GM18502 (cell line): ENCODE results near the gene RPL22L1.
"Not testable (repeated sequence)": the region's sequence is repeated elsewhere in the genome, so short reads cannot be mapped to it uniquely, and the experiment has no call there.

Experiments
- ATAC-seq: cut with Tn5 transposase; IDR thresholded peaks from one replicate; pipeline ENCODE4 v1.9.1; 2021; ENCODE audit warnings: mild to moderate bottlenecking; ENCODE audit not compliant: unreplicated experiment, poor library complexity

Gene RPL22L1

DNA sequence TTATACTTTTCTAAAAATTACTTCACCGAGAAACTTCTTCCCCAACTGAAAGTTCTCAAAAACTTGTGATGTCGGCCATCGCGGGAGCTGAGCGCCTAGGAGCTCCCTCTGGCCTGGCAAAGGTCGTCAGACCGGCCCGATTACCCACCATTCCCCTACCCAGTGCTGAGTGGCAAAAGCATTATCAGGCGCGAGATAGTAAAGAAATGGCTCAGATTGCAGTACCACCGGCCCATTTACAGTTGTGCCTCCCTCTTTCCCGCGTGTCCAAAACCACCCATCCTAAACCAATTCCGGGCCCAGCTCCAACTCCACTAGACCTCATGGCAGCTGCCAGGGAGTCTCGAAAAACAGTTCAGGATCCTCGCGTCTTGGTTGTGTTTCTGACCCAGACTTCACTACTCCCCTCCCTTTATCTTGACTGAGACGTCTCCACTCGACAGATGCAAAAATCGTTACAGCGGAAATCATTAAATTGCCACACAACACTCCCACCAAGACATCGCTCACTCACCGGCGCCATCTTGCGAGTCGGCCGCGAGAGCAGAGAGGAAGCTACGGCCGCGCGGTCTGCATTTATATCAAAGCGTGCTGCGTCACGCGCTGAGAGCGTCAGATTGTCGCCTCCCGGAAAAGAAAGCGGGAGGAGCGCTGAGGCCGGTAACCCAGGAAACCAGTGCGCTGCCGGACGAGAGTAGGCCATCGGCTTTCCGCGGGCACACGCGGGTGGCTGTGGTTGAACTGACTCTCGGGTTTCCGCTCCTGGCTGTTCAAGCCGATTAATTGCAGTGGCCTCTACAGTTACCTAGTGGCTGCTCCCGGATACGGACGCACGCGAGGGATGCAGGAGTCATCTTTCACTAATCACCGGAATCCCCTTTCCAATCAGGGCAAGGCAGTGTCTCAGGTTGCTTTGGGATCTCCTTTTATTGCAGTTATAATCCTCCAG lies at the start of gene RPL22L1:
TSS of gene RPL22L1 (minus strand) at position 551 of the 949 bp plus-strand sequence. CDS start at position 523, 28 bp downstream.
- ATAC-seq: peak; percentile 98

DNA sequence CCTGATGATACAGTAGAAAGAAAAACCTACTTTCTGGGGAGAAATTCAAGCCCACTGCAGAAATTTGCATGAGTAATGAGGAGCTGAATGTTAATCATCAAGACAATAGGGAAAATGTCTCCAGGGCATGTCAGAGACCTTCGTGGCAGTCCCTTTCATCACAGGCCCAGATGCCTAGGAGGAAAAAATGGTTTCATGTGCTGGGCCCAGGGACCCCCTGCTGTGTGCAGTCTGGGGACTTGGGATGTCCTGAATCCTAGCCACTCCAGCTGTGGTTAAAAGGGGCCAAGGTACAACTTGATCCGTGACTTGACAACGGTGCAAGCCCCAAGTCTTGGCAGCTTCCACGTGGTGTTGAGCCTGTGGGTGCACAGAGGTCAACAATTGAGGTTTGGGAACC lies 48.7 kb upstream of the RPL22L1 start:
- ATAC-seq: no peak

DNA sequence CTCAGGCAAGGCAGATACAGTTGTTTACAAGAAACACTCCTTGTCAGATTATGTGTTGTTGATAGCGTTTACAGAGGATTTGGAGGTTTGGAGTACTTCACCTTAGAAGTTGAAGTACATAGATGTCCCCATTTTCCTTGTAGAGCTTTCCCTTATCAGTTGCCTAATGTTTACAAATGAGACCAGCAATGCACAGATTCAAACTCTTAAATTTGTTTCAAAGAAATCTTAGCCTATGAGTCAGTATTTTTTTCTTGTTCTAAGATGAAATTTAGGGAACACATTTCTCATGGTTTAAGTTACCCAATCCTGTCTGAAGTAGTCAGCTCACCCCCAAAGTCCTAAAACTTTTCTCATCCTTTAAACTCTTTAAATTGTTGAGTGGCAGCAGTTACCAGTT lies 44.7 kb upstream of the RPL22L1 start:
- no peak for ATAC-seq

DNA sequence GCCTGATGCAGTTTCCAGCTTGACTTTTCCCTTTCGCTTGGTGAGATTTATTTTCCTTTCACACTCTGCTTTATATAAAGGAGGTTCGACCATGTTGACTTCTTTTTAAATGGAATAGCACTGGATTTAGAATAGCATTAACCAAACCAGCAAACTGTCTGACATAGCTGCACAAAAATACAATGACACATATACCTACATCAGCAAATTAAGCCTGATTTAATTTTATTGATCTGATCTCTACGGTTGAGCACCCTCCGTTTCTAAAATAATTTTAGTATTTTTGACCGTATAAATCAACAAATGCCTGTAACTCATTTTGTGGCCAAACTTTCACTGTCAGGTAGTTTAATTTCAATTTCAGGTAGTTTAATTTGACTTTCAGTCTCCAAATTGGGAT lies 44.2 kb upstream of the RPL22L1 start:
- ATAC-seq: no peak

DNA sequence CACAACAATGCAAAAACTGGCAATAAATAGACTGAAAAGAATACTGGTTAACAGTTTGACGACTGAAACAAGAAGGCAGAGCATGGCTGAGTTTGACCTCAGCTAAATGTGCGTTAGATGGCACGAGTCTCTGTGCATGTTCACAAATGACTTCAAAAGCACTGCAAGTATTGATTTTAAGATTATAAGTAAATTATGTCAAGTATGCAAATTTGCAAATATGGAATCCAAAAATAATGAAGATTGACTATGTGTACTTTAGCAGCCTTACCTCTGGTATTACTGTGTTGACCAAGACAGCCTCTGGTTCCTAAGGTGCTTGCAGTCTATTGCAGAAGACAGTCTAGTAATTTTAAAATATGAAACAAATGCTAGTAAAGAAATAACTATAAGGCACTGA lies 41.1 kb upstream of the RPL22L1 start:
- no peak for ATAC-seq

DNA sequence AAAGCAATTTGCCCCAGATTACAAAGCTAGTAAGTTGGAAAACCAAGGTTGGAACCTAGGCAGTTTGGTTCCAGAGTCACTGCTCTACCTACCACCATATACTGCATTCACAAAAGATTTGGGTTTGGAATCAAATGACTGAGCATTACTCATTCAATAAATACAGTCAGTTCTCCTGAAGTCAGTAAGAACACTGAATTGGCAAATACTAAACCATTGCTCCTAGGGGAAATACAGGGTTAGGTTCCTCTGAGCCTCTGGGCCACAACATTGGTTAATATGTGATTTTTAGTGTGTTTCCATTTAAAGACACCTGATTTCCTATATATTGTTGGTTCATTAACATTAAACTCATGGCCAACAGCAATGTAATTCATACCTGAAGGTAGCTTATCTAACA lies 40.5 kb upstream of the RPL22L1 start:
- no peak for ATAC-seq

DNA sequence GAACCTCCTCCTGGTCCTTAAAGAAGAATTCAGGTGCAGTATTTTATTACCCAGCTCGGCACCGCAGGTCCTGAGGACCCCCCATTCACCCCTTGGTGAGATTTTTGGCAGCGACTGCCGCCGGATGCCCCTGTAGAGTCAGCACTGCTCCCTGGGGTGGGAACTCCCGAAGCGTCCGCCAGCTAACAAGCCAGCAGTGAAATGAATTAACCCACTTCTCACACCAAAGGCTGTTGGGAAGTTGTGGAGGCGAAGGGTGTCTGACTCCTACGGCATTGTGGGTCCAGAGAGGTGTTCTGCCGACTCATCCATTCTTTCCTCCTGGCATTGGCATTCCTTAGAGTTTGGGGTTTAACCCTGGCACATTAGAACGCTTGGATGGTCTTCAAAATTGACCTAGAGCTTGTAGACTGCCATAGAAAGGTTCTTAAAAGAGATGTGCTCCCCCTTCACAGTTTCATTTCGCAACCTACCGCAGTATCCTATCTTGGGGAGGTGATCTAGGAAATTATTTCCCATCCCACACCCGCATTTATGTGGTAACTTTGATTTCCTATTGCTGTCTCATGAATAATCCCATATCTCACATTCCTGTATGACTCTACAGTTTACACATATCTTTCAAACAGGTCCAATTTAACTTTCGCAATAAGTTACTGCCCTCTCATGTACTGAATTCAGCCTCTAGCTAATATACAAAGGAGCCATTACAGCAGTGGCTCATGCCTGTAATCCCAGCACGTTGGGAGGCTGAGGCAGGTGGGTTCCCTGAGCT lies 39.3 kb upstream of the RPL22L1 start:
- ATAC-seq: no peak

DNA sequence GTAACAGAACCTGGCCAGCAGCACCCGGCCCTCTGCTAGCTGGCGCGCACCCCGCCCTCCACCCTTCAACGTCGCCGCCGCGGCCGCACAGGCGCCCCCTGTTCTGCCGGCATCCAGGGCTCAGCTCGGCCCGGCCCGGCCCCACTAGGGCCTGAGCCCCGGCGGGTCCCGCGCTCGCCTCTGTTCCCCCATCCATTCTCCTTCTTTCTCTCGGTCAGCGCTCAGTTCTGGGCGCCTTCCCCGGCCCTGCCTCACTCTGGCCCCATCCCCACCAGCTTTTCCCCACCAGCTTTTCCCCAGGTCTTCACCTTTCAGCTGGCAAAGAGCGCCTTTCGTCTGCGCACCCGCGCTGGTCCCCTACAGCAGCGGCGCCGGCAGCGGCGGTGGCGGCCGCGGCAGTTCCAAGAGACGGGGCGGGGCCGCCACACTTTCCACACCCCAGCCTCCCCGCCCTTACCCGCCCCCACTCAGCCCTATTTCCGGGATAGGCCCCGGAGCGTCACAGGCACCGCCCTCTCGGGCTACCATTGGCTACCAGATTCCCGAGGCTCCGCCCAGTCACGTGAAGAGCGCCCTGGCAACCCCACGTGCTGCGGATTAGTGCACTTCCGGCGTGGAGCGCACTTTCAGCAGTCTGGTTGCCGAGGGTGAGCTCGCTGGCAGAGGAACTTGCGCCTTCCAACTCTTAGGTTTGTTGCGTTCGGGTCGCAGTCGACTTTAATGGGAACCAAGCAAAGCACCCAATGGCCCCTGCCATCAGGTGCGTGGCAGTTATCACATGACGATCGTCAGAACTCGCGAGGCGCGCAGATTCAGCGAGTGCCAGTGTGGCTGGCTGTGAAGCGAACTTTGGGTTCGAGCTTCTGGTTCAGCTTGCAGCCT lies 38.5 kb upstream of the RPL22L1 start, which contains the start of gene EIF5A2:
TSS of gene EIF5A2 (minus strand) at position 403 of the 882 bp plus-strand sequence. CDS start 831 bp downstream, outside the sequence.
- peak; percentile 93 for ATAC-seq

DNA sequence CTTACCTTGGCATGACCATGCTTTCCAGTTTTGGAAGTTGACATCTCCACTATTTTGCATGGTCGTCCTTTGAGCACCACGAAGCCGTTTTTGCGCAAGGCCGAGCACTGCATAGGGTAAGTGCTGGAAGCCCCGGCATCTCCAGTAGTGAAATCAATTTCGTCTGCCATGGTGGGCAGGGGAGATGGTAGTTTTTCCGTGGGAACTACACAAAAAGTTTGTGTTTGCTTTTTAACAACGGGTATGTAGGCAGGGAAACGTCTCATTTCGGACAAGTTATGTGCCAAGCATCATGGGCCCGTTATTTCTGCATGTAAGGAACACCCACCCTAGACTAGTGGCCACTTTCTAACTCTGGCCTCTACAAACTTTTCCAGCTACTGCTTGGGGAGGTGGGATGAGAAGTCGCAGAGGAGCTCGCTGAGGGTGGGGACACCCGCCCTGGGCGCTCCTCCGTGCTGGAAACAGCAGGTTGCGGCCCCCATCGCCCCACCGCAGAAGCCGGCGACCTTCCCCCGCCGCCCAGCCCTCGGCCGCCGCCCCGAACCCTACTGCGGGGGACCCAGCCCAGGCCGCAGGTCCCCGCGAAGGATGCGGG lies 37.7 kb upstream of the RPL22L1 start:
- ATAC-seq: no peak

DNA sequence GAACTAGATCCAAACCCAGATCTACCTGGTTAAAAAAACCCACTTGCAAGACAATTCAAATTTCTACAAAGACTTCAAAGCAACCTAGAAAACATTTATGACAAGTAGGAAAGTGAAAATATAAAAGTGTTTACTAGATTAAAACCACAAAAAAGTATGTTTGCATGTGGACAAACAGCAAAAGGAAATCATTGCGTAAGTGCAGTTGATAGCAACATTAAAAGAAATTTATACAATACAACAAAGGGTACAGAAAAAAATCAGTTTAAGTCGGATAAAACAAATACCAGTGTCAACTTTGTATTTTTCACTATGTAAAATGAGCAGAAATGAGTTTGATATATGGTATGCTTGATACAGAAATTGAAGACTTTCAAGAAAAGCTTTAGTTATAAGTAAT lies 35.9 kb upstream of the RPL22L1 start:
- no peak for ATAC-seq

DNA sequence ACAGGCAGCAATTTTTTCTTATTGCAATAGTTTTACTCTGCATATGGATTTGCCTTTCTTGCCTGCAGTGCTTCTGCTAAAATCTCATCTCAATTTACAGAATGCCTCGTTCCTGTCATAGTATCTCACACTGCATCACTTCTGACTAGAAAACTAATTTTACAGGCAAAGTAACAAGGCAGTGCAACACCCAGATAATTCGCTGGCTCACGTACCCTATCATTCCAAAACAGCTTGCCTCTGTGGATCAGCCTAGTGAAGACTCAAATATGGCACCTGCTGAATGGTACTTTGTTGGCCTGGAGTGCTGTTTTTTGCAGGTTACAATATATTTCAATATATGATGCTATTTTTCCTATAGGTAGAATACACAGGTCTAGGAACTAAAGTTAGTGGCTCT lies 33.1 kb upstream of the RPL22L1 start:
- no peak for ATAC-seq

DNA sequence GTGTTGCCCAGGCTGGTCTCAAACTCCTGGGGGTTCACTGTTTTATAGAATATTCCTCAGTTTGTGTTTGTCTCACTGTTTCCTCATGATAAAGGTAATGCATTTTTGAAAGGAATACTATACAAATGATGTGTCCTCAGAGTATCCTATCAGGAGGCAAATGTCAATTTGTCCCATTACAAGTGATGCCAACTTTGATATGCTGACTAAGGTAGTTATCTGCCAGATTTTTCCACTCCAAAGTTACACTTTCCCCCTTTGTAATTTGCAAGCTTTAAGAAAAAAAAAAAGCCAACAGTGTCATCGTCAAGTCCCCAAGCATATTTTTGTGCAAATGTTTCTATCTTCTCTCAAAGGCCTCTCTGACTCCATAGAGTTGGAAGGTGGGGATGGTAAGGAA lies 29.5 kb upstream of the RPL22L1 start:
- no peak for ATAC-seq

DNA sequence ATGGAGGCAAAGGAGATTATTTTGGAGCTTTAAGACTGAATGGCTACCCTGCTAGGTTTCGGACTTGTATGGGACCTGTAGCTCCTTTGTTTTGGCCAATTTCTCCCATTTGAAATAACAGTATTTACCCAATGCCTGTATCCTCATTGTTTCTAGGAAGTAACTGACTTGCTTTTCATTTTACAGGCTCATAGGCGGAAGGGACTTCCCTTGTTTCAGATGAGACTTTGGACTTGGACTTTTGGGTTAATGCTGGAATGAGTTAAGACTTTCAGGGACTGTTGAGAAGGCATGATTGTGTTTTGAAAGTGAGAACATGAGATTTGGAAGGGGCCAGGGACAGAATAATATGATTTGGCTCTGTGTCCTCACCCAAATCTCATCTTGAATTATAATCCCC lies 28.0 kb upstream of the RPL22L1 start:
- ATAC-seq: no peak

DNA sequence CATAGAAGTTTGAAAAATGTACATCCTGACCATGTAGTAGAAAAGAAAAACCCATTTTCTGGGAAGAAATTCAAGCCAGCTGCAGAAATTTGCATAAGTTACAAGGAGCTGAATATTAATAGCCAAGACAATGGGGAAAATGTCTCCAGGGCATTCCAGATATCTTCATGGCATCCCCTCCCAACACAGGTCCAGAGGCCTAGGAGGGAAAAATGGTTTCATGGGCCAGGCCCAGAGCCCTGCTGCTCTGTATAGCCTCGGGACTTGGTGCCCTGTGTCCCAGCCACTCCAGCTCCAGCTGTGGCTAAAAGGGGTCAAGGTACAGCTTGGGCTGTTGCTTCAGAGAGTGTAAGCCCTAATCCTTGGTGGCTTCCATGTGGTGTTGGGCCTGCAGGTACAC lies 27.2 kb upstream of the RPL22L1 start:
- ATAC-seq: not testable (repeated sequence)

DNA sequence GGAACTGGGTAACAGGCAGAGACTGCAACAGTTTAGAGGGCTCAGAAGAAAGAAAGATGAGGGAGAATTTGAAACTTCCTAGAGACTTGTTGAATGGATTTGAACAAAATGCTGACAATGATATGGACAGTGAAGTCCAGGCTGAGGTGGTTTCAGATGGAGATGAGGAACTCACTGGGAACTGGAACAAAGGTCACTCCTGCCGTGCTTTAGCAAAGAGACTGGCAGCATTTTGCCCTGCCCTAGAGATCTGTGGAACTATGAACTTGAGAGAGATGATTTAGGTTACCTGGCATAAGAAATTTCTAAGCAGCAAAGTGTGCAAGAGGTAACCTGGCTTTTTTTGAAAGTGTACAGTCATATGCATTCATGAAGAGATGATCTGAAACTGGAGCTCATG lies 26.8 kb upstream of the RPL22L1 start:
- no peak for ATAC-seq

DNA sequence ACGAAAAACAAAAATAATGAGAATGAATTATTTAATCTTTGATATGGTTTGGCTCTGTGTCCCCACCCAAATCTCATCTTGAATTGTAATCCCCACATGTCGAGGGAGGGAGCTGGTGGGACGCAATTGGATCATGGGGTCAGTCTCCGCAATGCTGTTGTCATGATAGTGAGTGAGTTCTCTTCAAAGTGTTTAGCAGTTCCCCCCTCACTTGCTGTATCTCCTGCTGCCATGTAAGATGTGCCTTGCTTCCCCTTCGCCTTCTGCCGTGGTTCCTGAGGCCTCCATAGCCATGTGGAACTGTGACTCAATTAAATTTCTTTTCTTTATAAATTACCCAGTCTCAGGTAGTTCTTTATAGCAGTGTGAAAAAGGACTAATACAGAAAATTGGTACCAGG lies 26.3 kb upstream of the RPL22L1 start:
- not testable (repeated sequence) for ATAC-seq

DNA sequence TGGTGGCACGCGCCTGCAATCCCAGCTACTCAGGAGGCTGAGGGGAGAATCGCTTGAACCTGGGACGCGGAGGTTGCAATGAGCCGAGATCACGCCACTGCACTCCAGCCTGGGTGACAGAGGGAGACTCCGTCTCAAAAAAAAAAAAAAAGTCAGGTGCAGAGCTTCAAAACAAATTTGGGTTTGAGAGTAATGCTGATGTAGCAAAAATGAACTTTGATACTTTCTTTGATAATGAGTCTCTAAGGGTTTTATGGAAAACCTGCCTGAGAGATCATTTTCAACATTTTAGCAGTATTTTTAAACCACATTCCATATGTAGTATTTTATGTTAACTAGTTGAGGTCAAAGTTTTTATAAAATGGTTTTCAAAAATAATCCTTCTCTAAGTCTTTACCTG lies 23.9 kb upstream of the RPL22L1 start:
- ATAC-seq: no peak

DNA sequence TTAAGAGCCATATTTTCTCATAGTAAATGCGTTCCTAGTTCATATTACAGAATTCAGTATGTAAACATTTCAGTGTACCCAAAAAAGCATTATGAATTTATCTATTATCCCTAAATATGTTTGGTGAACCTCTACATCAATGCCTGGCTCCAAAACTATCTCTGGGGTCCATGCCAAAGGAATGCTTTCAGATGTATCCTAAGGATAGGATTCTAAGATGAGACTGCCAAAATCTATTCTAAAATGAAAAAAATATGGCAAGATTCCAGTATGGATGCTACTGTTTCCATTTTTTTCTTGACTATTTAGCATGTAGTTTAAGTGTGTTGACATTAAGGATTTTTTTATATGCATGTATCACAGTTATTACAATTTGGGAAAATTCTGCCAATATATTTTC lies 19.6 kb upstream of the RPL22L1 start:
- ATAC-seq: no peak

DNA sequence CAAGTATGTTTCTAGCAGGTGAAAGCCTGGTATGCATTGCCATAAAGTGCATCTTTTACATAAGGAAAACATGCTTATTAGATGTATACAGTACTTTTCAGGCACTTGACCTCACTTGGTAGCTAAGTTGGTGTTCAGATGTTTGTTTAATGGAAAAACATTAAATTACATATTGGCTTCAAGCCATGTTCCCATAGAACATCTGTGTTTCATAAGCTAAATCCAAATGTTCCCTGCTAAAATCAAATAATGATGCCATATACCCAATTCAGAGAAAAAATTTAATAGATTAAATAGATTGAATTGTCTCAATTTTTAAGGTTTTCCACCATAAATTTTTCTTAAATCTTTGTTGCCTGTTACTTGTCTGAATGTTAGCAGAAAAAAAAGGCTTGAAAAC lies 19.1 kb upstream of the RPL22L1 start:
- ATAC-seq: no peak
